ENCODE data around the gene GNPDA1. TPM values are rescaled to one million over a fixed set of nuclear protein-coding genes. Genes with fewer than 3 reads are reported as not detected.
"Not testable (repeated sequence)": the region's sequence is repeated elsewhere in the genome, so short reads cannot be mapped to it uniquely, and the experiment has no call there.

GNPDA1 gene
- total RNA-seq, 1 donor from 2014 or later, result 25.3 TPM

DNA sequence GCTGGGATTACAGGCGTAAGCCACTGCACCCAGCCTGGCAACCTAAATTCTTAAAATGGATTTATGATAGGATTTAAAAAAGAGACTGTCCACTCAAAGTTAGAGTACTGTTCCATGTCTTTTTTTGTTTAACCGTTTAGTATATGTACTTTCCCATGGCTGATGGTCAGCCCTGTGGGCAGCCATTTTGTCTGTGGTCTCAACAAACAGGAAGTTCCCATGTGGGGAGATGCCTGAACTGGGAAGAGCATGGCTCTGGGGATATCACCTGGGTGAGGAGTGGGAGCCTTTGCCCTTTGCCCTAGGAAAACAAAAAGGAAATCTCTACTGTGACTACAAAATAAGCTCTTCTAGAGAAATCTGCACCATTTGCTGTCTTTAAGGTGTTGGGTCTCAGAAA is 27.5 kb upstream of the GNPDA1 start:
- H3K27me3 ChIP-seq, result no peaks in the 10 kb centered on the region
- H3K36me3 ChIP-seq, result no peaks in the 10 kb centered on the region
- intact Hi-C loops (cut with DNase I), result no loop called here
- TF ChIP-seq POLR2AphosphoS5 (IDR thresholded peaks at IDR 0.05; ENCODE audit: insufficient read depth in 1 of 2, low read depth in 1 of 2) (no peak), POLR2A (IDR thresholded peaks at IDR 0.05) (no peak)
- TF ChIP-seq, protein P1, sequence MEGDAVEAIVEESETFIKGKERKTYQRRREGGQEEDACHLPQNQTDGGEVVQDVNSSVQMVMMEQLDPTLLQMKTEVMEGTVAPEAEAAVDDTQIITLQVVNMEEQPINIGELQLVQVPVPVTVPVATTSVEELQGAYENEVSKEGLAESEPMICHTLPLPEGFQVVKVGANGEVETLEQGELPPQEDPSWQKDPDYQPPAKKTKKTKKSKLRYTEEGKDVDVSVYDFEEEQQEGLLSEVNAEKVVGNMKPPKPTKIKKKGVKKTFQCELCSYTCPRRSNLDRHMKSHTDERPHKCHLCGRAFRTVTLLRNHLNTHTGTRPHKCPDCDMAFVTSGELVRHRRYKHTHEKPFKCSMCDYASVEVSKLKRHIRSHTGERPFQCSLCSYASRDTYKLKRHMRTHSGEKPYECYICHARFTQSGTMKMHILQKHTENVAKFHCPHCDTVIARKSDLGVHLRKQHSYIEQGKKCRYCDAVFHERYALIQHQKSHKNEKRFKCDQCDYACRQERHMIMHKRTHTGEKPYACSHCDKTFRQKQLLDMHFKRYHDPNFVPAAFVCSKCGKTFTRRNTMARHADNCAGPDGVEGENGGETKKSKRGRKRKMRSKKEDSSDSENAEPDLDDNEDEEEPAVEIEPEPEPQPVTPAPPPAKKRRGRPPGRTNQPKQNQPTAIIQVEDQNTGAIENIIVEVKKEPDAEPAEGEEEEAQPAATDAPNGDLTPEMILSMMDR (IDR thresholded peaks at IDR 0.05), result no peak
- no peak for DNase-seq (ENCODE audit: extremely low spot score in 2 of 2)
- H3K9me3 ChIP-seq, result no peaks in the 10 kb centered on the region
- no peak overlapping the region for H3K4me3 ChIP-seq
- no peaks in the 10 kb centered on the region for H3K4me1 ChIP-seq
- H3K27ac ChIP-seq, result no peak overlapping the region

DNA sequence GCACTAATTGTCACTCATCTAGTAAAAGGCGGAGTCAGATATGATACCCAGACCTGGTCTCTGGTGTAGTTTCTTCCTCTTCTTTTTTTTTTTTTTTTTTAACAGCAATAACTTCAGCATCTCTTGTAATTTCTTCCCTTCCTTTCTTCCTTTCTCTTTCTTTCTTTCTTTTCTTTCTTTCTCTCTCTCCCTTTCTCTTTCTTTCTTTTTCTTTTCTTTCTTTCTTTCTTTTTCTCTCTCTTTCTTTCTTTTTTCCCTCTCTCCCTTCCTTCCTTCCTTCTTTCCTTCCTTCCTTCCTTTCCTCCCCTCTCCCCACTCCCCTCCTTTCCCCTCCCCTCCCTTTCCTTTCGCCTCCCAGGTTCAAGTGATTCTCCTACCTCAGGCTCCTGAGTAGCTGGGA is 25.9 kb upstream of the GNPDA1 start:
- no peaks in the 10 kb centered on the region for H3K36me3 ChIP-seq

DNA sequence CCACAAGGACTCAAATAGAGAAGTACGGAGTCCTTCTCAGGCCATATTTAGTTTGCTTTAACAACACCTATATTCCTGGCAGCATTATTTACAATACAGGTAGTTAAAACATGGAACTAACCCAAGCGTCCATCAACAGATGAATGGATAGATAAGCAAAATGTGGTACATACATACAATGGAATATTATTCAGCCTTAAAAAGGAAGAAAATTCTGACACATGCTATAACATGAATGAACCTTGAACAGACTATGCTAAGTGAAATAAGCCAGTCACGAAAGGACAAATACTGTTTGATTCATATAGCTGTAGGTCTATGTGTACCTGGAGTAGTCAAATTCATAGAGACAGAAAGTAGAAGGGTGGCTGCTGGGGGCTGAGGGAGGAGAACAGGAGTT is 24.8 kb upstream of the GNPDA1 start:
- H3K4me3 ChIP-seq; H3K4me1 ChIP-seq; H3K36me3 ChIP-seq; H3K27ac ChIP-seq; H3K27me3 ChIP-seq; intact Hi-C loops (cut with DNase I); H3K9me3 ChIP-seq; DNase-seq (ENCODE audit: extremely low spot score in 2 of 2): not testable (repeated sequence)

More for the DNA sequence above, 25.9 kb upstream of the GNPDA1 start:
- H3K4me1 ChIP-seq, result no peaks in the 10 kb centered on the region
- H3K4me3 ChIP-seq, result no peak overlapping the region
- no peaks in the 10 kb centered on the region for H3K27me3 ChIP-seq
- no peak overlapping the region for H3K27ac ChIP-seq
- TF ChIP-seq POLR2A (IDR thresholded peaks at IDR 0.05) (no peak), POLR2AphosphoS5 (IDR thresholded peaks at IDR 0.05; ENCODE audit: insufficient read depth in 1 of 2, low read depth in 1 of 2) (no peak)
- TF ChIP-seq, protein P1 (IDR thresholded peaks at IDR 0.05), result no peak
- no peaks in the 10 kb centered on the region for H3K9me3 ChIP-seq
- no peak for DNase-seq (ENCODE audit: extremely low spot score in 2 of 2)
- intact Hi-C loops (cut with DNase I), result no loop called here

DNA sequence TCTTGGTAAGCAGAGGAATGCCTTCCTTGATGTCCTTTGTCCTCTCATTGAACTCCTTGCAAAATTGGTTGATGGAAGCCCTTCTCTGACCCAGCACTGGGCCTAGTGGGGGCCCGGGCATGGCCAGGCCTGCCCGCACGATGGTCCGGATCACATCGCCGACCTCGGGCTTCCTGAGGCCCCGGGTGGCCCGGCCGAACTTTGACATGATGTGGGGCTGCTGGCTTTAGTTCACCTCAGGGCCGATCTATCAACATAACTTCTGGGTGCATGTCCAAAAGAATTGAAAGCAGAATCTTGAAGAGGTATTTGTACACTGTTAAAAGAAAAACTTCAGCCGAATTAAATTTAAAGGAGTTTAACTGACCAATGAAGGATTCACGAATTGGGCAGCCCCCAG is 24.1 kb upstream of the GNPDA1 start:
- no peaks in the 10 kb centered on the region for H3K27me3 ChIP-seq
- no peaks in the 10 kb centered on the region for H3K9me3 ChIP-seq
- H3K4me3 ChIP-seq, result no peak overlapping the region
- no peak for TF ChIP-seq POLR2AphosphoS5 (IDR thresholded peaks at IDR 0.05; ENCODE audit: insufficient read depth in 1 of 2, low read depth in 1 of 2)
- no peak for TF ChIP-seq POLR2A (IDR thresholded peaks at IDR 0.05)
- TF ChIP-seq, protein P1 (IDR thresholded peaks at IDR 0.05), result no peak
- intact Hi-C loops (cut with DNase I), result no loop called here
- no peaks in the 10 kb centered on the region for H3K36me3 ChIP-seq
- no peaks in the 10 kb centered on the region for H3K4me1 ChIP-seq
- no peak overlapping the region for H3K27ac ChIP-seq
- DNase-seq (ENCODE audit: extremely low spot score in 2 of 2), result no peak

DNA sequence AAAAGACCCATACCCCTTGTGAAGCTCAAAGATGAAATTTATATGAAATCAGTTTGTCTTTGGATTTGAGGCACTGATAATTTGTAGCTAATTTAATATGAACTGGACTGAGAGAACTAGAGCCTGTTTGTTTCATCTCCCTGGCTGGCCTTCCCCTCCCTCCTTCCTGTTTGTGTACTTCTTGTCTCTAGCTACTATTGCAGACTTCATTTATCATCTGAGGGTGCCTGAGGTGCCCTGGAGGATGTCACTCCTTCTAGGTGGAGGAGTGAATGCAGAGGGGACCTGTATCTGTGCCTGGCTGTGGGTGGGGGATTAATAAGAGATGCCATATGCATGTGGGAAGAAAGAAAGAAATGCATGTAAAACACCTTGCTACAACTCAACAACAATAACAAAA is 22.2 kb upstream of the GNPDA1 start:
- no peak for DNase-seq (ENCODE audit: extremely low spot score in 2 of 2)
- no peaks in the 10 kb centered on the region for H3K9me3 ChIP-seq
- H3K27ac ChIP-seq, result no peak overlapping the region
- no peak overlapping the region for H3K4me3 ChIP-seq
- H3K27me3 ChIP-seq, result no peaks in the 10 kb centered on the region
- no peaks in the 10 kb centered on the region for H3K4me1 ChIP-seq
- H3K36me3 ChIP-seq, result no peaks in the 10 kb centered on the region
- intact Hi-C loops (cut with DNase I), result no loop called here
- TF ChIP-seq POLR2AphosphoS5 (IDR thresholded peaks at IDR 0.05; ENCODE audit: insufficient read depth in 1 of 2, low read depth in 1 of 2), result no peak
- TF ChIP-seq POLR2A (IDR thresholded peaks at IDR 0.05), result no peak
- TF ChIP-seq, protein P1 (IDR thresholded peaks at IDR 0.05), result no peak

DNA sequence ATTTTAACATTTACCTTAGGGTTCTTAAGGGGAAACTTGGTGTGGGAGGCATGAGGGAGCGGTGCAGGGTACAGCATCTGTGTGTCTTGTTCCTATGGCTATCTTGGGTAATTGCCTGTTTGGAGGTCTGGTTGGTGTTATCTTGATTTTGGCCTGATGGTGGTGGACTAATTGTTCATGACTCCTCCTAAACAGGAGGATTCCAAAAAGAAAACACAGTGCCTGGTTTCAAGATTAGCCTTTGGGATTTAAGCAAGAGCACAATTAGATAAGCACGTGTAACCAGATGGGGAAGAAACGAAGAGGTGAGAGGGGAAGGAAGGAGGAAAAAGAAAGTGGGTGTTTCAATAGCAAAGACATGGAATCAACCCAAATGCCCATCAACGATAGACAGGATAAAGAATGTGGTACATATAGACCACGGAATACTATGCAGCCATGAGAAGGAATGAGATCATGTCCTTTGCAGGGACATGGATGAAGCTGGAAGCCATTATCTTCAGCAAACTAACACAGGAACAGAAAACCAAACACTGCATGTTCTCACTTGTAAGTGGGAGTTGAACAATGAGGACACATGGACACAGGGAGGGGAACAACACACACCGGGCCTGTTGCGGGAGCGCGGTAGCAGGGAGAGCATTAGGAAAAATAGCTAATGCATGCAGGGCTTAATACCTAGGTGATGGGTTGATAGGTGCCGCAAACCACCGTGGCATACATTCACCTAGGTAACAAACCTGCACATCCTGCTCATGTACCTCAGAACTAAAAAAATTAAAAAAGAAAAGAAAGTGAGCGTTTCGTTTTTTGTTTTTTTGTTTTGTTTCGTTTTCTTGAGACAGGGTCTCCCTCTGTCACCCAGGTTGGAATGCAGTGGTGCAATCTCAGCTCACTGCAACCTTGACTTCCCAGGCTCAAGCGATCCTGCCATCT is 21.1 kb upstream of the GNPDA1 start:
- H3K4me1 ChIP-seq, result not testable (repeated sequence)

More for the DNA sequence above, 21.1 kb upstream of the GNPDA1 start:
- H3K9me3 ChIP-seq; H3K27me3 ChIP-seq; DNase-seq (ENCODE audit: extremely low spot score in 2 of 2); intact Hi-C loops (cut with DNase I); H3K4me3 ChIP-seq; H3K36me3 ChIP-seq; H3K27ac ChIP-seq: not testable (repeated sequence)

Measured in vagina (tissue), 2 donors.